ENCODE data around the gene EFNA1.

The EFNA1 gene, protein sequence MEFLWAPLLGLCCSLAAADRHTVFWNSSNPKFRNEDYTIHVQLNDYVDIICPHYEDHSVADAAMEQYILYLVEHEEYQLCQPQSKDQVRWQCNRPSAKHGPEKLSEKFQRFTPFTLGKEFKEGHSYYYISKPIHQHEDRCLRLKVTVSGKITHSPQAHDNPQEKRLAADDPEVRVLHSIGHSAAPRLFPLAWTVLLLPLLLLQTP

DNA sequence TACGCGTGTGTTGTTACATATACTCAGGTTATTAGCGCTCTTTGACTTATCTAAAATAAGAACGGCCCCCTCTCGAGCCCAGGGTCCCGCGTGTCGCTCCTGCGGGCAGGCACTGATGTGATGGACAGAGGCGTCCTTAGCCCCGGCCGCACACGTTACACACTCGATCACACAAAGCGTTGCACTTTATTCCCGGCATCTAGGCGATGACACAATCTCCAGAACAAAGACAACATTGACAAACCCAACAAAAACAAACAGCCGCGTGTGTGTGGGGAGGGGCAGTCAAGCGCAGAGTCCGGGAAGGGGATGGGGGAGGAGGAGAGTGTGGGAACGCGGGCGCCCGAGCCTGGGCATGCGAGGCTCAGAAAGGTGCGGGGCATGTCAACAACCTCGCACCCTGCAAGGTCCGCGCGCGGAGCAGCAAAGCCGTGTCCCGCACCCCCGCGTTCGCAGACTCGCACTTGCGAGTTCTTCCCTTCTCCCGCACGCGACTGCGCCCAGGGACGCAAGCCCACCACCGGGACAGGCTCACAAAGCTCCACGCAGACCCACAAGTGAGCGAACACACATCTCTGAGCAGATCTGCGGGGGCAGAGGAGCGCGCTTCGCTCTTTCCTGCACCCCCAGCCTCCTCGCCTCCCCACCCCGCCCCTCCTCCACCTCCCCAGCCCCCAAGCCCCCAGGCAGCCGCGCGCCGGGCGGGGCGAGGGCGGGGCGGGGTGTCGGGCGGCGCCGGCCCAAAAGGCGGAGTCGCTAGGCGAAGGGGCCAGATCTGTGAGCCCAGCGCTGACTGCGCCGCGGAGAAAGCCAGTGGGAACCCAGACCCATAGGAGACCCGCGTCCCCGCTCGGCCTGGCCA, at the start of gene EFNA1:
TSS of gene EFNA1 (plus strand) at position 772 of the 862 bp plus-strand sequence. CDS start 102 bp downstream, outside the sequence.
- DNase-seq: peak in 1 of 2 experiments; percentile 14

DNA sequence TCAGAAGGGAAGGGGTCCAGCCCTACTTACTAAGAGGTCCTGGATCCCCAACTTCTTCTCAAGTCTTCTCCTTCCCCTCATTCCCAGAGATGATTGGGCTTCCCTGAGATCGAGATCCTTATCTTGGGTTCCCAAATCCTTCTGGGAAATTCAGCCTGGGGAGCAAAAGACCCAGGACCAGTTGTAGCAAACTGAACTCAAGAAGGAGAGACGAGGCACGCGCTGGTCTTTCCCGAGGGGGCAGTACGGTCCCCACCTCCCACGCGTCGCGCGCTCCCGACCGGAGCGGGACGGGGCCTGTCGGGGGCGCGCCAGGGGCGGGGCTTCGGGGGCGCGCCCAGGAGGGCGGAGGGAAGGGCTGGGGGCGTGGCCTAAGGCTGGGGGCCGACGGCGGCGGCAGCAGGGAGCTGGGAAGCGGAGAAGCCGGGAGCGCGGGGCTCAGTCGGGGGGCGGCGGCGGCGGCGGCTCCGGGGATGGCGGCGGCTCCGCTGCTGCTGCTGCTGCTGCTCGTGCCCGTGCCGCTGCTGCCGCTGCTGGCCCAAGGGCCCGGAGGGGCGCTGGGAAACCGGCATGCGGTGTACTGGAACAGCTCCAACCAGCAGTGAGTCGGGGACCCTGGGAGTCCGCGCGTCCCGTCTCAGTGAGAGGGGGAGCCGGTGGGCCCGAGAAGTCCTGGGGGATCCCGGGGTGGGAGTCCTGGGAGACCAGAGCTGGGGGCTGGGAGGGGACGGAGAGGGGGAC, 49.0 kb upstream of the EFNA1 start, which contains the start of gene EFNA3:
TSS of gene EFNA3 (plus strand) at position 369 of the 741 bp plus-strand sequence. CDS start at position 474, 105 bp downstream.
- DNase-seq: peak in 1 of 2 experiments; percentile 46

DNA sequence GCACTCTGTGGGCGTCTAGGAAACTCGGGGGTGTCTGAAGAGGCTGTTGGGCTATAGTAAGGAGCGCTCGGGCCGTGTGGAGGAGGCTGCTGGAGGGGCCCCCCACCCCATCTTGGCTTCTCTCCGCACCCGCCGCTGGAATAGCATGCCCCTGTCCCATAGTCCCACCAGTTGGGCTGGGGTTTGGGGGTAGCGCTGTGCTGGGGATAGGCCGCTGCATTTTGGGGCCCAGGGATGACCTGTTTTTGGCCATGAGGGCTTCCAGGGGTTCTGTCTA, 48.5 kb upstream of the EFNA1 start:
- DNase-seq: no peak

DNA sequence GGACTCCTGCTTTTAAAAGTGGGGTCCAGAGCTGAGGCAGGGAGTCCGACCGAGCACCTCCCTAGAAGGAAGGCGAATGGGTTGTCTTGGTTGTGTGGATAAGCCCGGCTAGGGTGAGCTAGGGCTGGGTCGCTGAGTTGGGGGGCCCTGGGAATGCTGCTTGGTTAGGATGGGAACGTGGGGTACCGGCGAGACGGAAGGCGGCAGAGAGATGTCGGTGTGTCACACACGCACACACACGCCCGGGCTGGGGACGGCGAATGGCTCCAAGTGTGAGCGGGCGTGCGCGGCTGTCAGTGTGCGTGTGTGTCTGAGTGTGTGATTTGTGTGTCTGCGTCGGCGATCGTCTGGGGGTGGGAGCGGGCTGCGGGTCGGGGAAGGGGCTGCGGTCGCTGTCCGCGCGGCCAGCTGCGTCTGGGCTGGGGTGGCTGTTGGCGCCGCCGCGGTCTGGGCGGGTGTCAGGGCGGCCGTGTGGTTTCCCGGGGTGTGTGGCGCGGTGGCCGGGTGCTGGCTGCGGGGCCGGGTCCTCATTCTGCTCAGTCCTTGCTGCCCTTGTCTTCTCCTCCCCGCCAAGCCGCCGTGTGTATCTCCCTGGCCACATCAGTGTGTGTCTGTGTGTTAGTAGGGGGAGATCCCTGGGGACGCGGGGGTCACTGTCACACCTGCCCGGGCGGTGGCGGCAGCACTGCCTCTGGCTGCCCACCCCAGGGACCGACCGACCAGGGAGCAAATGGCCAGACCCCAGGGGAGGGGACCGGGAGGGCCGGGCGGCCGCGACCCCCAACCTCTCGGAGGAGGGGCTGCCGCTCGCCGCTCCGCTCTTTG, 48.0 kb upstream of the EFNA1 start:
- peak in 1 of 2 experiments; percentile 12 for DNase-seq

DNA sequence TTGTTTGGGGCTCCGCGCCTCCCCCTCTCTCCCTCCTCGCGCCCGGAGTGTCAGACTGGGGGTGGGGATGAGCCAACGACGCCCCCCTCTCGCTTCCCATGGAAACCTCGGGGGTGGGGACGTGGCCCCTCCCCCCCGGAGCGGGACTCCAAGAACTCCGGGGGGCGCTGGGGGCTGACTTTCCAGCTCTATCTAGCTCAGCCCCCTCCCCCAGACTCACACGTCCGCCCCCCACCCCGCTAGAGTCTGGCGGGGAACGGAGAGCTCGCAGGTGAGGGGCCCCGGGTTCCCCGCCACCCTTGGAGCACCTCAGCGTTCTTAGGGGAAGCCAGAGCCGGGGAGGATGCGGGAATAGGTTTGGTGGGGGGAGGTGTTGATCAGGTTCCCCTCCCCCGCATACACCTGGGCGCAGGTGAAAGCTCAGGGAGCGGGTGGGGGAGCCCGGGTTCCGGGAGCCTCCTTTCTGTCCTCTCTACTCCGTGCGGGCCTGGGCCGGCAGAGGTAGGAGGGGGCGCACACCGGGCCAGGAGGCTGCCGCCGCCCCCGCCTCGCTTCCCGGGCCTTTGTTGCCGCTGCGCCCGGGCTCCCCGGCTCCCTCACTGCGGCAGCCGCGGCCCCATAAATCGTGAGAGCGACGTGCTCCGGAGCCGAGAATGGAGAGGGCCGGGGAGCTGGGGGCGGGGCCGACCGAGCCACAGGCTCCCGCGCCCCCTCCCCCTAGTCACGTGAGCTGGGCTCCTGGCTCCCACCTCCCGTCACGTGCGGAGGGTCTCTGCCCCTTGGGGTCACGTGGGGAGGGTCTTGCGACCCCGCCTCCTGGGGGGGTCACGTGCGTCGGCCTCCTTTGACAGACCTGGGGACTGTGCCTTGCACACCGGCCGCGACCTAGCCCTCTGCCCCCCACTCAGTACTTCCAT, 47.1 kb upstream of the EFNA1 start:
- no peak for DNase-seq

DNA sequence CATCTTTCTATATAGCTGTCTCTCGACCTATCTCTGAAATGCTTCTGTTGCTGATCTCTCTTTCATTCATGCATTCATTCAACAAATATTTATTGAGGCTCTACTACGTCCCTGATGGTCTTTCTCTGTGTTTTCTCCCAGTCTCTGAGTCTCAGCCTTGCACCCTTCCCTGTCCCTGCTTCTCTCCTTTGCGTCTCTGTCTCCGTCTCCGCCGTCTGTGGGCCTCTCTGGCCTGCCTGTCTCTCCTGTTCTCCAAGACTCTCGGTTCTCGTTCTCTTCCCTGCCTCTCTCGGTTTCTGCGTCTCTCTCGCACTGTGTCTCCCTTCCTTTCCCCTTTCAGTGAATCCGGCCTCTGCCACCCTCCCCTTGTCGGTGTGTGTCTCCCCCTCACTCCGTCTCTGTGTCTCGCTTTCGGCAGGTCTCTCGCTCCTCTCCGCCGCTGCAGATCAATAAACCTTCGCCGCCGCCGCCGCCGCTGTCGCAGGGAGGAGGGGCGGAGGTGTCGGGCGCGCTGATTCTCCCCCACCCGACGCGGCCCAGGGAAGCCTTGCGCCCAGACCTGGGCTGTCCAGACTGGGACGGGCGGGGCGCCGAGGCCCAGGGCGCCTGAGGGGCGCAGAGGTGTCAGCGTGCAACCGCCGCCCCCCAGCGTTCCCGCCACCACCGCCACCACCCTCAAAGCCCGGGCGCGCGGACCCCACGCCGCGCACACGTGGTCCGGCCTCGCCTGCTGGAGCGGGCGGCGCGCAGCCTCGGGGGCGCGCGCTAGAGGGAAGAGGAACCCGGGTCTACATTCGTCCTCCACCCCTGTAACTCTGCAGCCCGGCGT, 46.0 kb upstream of the EFNA1 start:
- DNase-seq: peak; percentile 29 to 33

DNA sequence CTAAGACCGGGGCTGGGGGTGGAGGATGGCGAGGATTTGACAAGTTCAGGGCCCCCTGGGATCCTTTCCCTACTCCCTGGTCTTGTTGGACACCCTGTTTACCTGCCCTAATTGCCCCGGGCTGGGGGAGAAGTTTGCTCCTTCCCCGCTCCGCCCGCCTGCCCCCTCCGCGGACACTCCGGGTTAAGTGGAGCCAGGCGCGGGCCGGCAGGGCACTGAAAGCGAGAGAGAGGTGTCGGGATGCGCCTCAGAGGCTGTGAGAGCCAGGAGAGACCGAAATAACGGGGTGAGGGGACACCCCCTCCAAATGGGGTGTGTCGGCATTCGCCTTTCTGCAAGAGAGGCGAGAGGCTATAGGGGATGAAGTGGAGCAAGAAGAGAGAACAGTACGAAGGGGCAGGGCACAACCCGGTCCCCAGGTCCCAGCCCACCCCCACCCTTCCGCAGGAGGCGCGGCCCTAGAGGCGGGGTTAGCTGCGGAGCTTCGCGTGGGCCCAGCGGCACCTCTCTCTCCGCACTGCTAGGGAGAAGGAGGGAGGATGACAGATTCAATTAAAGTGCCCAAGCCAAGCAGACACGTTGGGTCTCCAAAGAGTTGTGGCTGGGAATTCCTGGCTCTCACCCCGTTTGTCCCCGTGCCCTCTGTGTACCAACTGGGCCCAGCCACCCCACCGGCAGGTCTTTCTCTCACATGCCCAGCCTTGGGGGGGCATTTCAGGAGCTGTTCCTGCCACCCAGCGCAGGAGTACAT, 45.2 kb upstream of the EFNA1 start:
- DNase-seq: no peak

DNA sequence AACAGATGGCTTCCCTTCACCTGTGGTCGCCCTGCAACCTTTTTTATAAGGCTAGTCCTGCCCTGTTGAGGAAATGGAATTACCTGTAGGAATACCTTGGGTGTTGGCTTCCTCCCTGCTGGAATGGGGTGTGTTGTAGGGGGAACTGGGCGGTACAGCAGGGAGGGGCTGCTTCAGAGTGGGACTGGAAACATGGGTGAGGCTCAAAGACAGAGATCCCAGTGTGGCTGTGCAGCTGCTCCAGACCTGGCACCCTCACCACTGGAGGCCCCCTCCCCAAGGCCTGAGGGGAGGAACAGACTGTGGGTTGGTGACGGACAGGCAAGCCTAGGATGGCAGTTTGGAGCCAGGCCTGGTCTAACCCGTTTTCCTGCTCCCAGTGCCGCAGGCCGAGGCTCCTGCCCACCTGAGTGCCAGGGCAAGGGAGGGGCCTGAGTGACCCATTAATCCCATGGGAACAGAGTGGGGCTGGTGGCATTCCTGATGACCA, 44.6 kb upstream of the EFNA1 start:
- DNase-seq: no peak

DNA sequence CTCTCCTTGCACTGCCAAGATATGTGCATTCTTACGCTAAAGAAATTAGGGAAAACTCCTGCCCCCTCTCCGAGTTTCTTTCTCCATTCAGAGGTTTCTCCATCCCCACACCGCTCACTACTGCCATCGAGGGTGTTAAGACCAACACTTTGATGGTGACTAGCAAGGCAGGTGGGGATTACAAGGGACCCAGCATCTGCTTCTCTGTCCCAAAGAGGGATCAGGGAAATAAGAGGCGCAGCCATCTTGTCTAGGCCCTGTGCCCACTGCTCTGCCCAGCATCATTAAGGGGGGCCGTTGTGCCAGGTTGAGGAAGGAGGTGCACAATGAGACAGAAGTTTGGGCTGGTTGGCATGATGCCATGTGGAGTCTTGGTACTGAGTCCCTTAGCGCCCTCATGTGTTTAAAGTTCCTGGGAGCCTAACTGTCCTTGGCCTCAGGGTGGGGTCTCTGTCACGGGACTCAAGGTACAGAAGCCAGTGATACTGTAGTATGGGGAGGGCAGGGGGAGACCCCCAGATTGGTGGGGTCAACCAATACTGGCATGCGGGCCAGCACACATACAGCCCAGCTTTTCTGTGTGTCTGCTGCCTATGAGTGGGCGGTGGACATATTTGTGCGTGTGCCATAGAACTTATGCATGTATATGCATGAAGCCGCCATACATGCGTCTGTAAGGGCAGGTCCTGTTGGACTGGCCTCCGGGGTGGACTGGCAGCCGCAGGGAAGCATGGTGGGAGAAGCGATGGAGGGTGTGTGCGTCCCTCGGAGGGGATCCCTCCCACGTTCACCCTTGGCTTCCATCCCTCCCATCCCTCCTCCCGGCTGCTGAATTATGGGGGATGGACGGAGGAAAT, 43.6 kb upstream of the EFNA1 start:
- DNase-seq: peak; percentile 48 to 55

DNA sequence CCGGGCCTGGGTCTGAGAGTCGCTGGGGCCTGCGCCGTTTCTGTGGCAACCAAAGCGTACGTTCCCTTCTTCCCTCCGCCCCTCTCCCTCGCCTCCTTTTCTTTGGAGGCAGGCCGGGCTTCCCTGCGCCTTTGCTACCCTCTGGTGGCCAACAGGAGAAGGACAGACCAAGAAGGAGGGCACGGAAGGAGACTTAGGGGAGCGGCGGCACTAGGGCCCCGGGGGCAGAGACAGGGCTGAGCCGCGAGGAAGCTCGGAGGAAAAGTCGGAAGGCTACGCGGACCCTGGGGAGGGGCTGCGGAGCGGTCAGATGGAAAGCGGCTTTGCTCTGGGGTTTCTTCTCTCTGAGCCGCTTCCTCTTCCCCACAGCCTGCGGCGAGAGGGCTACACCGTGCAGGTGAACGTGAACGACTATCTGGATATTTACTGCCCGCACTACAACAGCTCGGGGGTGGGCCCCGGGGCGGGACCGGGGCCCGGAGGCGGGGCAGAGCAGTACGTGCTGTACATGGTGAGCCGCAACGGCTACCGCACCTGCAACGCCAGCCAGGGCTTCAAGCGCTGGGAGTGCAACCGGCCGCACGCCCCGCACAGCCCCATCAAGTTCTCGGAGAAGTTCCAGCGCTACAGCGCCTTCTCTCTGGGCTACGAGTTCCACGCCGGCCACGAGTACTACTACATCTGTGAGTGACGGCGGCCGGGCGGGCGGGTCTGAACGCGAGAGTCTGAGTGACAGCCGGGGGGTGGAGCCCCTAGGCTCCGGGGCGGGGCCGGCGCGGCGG, 42.8 kb upstream of the EFNA1 start:
- peak; percentile 97 to 98 for DNase-seq

DNA sequence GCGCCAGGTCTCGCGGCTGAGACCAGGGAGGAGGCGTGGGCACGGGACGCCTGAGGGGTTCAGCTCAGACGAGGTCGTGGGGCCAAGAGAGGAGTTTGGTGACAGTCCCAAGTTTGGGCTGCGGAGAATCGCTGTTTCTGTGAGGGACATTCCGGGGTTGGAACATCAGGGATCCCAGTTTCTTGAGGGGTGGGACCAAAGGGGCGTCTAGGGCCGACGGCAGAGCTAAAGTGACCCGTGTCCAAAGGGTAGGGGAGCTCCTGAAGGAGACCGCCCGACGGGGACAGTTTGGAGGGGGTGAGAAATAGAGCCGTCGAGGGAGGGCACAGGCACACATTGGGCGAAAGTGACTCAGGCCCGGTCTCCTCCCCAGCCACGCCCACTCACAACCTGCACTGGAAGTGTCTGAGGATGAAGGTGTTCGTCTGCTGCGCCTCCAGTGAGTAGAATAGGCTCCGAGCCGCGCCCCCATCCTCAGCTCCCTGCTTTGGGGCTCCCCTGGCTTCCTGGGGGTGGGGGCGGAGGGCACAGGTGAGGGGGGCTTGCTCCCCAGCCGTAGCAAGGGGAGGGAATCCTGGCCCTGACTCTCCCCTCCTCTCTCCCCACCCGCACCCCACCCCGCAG, 42.1 kb upstream of the EFNA1 start:
- no peak for DNase-seq

DNA sequence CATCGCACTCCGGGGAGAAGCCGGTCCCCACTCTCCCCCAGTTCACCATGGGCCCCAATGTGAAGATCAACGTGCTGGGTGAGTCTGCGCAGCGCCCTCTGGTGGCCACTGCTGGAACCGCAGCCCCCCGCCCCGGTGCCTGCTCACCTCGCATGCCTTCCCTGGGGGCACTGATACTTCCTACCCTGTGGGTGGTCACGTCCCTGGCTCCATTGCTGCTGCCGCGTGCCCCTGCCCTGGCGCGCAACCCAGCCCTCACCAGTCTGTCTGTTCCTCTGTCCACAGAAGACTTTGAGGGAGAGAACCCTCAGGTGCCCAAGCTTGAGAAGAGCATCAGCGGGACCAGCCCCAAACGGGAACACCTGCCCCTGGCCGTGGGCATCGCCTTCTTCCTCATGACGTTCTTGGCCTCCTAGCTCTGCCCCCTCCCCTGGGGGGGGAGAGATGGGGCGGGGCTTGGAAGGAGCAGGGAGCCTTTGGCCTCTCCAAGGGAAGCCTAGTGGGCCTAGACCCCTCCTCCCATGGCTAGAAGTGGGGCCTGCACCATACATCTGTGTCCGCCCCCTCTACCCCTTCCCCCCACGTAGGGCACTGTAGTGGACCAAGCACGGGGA, 41.4 kb upstream of the EFNA1 start:
- peak; percentile 55 to 60 for DNase-seq

DNA sequence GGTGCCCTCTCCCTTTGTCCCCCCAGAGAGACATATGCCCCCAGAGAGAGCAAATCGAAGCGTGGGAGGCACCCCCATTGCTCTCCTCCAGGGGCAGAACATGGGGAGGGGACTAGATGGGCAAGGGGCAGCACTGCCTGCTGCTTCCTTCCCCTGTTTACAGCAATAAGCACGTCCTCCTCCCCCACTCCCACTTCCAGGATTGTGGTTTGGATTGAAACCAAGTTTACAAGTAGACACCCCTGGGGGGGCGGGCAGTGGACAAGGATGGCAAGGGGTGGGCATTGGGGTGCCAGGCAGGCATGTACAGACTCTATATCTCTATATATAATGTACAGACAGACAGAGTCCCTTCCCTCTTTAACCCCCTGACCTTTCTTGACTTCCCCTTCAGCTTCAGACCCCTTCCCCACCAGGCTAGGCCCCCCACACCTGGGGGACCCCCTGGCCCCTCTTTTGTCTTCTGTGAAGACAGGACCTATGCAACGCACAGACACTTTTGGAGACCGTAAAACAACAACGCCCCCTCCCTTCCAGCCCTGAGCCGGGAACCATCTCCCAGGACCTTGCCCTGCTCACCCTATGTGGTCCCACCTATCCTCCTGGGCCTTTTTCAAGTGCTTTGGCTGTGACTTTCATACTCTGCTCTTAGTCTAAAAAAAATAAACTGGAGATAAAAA, 40.7 kb upstream of the EFNA1 start:
- peak in 1 of 2 experiments; percentile 7 for DNase-seq

DNA sequence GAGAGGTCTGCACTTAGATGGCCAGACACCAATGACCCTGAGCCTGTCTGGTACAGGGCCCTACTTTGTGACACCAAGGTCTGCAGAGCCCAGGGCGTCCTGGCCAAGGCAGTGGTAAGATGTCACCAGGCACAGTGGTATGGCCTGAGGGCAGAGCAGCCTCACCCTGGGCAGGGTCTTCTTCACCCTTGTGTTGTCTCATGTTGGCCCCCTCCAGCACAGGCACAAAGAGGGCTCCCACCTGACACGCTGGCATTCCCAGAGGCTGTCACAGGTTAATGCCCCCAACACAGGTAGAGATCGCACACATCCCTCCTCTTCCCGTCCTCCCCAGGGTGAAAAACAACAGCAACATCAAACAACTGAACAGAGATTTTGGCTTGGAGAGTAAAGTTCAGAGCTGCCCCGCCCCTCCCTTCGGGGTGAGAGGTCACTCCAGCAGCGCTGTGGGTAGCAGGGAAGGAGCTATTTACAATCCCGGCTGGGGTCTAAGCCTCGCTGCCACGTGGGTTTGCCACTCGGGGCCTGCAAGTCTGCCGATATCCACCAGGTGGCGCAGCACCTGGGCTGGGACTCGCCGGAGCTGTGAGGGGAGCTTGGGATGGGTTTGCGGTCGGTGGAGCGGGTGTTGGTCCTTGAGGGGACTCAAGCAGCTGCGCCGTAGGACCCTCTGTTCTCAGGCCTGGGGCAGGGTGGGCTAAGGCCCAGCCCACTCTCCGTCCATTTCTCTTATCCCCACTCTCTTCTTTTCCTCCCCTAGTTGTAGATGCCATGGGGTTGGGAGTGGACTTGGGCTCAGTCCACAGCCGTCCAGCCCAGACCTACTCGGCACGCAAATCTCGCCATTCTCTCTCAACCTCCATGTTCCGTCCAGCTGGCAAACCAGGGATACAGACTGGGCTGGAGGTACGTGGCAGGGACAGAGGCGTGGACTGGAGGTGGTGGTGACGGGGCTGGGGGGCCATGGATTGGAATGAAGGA, 36.3 kb upstream of the EFNA1 start:
- DNase-seq: peak; percentile 46 to 72

DNA sequence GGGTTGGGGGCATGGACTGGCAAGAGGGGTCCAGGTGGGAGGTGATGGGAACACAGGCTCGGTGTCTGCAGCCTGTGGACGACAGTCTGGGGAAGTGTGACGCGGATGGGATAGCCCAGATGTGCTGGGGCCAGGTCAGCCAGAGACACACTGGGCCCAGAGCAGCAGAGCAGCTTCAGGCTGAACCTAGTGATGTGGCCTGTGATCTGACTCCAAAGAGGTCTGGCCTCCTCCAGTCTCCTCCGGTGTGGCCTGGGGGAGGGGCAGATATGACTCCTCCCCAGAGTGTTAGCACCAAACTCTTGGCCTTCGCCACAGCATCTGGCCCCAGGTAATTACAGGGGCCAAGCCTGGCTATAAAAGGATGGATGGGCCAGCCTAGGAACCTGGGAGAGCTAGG, 35.5 kb upstream of the EFNA1 start:
- no peak for DNase-seq

Data from Kasumi-1 (cell line).